Aorta (tissue), 5 donors: Measurements from ENCODE around the gene MYO18B. TPM values are rescaled to one million over a fixed set of nuclear protein-coding genes. Genes with fewer than 3 reads are reported as not detected.

ENCODE experiments used
- ATAC-seq: fragments of 200-7000 bp; cut with Tn5 transposase; one replicate; pipeline ENCODE4 v1.9.1; 2022; ENCODE audit warnings: moderate library complexity; ENCODE audit not compliant: low FRiP score
- DNase-seq, 2 donors: peaks; one replicate each; pipeline ENCODE4 v3.0.0-alpha.2; 2020
- H3K27ac ChIP-seq, 2 donors: one replicate each; pipeline ENCODE4 v1.5.1; 2013; ENCODE audit warnings: low read length in 2 of 2, mild to moderate bottlenecking in 2 of 2, moderate library complexity in 2 of 2, control low read depth in 1 of 2, inconsistent platforms in 1 of 2, low read depth in 1 of 2
- H3K27me3 ChIP-seq, 2 donors: one replicate each; pipeline ENCODE4 v1.6.1; 2013; ENCODE audit warnings: control low read depth in 1 of 2, low read length in 1 of 2, mild to moderate bottlenecking in 1 of 2, moderate library complexity in 1 of 2; ENCODE audit not compliant: insufficient read depth in 2 of 2, control insufficient read depth in 1 of 2
- H3K36me3 ChIP-seq, 2 donors: one replicate each; pipeline ENCODE4 v1.6.1; 2013; ENCODE audit warnings: control low read depth in 1 of 2, low read length in 1 of 2, mild to moderate bottlenecking in 1 of 2; ENCODE audit not compliant: insufficient read depth in 2 of 2, control insufficient read depth in 1 of 2
- H3K4me1 ChIP-seq, 2 donors: one replicate each; pipeline ENCODE4 v1.6.1; 2013; ENCODE audit warnings: low read length in 2 of 2, control low read depth in 1 of 2, mild to moderate bottlenecking in 1 of 2, moderate library complexity in 1 of 2; ENCODE audit not compliant: insufficient read depth in 2 of 2, control insufficient read depth in 1 of 2
- H3K4me3 ChIP-seq, 2 donors: one replicate each; pipeline ENCODE4 v1.5.1; 2013; ENCODE audit warnings: low read length in 2 of 2, control low read depth in 1 of 2, mild to moderate bottlenecking in 1 of 2
- H3K9me3 ChIP-seq: one replicate; pipeline ENCODE4 v1.6.1; 2013; ENCODE audit warnings: mild to moderate bottlenecking, low read length; ENCODE audit not compliant: control insufficient read depth
- WGBS, 2 donors: extraction: QIAGEN DNeasy Blood & Tissue Kit; methylation state at CpG; one replicate each; pipeline ENCODE4 v1.1.7; 2013; 5-methylcytosine and 5-hydroxymethylcytosine counted together
- intact Hi-C, 2 donors: fragments of 100-400 bp; cut with DNase I; formaldehyde crosslinking; loops; one replicate each; pipeline versions ENCODE4 v1.14.2 to v1.15.0; 2022
- polyA plus RNA-seq, 2 donors: library from polyadenylated mRNA; stranded (reverse); fragments of 200-250 nt; gene quantifications; one replicate each; pipeline ENCODE4 v1.2.3, GENCODE V29; 2013
- total RNA-seq, 2 donors: library from RNA; stranded (reverse); fragmentation: NEBNext Ultra II Directional; extraction: Animal tissue kit (Norgen Biotek cat#: 25700); gene quantifications; one replicate each; pipeline ENCODE4 v1.2.1, GENCODE V29; 2021
- donor health status: healthy with polysubstance abuse.
- donor health status: Bipolar disorder and iron deficiency.
- donor health status: DM: no; HTN: no; CAD: no.
- donor health status: DM: no; HTN: no; CAD: no.
- donor health status: DM: yes; HTN: yes; CAD: no.

Gene MYO18B
- total and polyA plus RNA-seq, 4 donors = 10.1 to 31.6 (median 22.1) TPM

DNA sequence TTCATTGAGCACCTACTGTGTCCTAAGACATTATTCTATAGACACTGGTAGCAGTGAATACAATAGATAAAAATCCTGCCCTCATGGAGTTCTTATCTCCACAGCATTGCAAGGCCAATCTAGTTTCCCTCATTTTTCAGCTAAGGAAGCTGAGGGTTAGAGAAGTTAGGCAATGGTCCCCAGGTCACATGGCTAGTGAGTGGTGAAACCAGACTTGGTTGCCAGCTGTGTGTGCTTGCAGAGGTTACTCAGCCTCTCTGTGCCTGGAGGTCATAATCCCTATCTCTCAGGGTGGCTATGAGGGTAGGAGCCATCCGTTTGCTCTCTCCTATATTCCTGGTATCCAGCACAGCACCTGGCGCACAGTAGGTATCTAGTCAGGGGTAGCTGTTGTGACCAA, 279.5 kb downstream of the MYO18B start:
- DNase-seq (no peak), ATAC-seq (no peak)
- WGBS, 2 donors = 83 to 96% methylated on average over 2 of the region's 2 CpGs
- Histone ChIP-seq H3K27me3 (no peaks in the 10 kb centered on the region), H3K27ac (no peak overlapping the region), H3K4me1 (no peaks in the 10 kb centered on the region), H3K9me3 (no peaks in the 10 kb centered on the region), H3K36me3 (no peaks in the 10 kb centered on the region), H3K4me3 (no peak overlapping the region)
- intact Hi-C loops = no loop called here

DNA sequence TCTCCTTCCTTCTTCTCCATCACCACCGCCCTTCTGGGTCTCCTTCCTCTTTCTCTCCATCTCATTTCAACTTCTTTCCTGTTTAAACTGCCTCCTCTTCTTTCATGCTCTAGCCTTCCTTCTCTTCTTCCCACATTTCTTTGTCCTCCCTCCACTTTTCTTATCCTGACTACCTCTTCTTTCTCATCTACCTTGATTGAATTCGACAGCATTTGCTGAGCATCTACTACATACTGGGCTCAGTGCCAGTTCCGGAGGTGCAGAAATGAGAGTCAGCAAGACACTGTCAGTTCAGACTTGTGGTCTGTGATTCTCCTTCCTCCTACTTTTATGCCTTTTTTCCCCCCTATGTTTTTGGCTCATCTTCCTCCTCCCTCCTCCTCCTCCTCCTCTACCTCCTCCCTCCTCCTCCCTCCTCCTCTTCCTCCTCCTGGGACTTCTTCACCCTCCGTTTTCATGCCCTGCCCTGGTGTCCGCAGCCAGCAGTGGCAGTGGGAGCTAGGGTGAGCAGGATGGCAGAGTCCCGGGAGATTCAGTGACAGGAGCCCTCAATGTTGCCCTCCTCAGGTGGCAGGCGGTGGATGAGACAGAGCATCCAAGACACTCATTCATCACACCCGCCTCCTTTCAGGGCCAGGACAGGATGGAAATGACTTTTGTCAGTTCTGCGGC, 281.3 kb downstream of the MYO18B start:
- Histone ChIP-seq H3K27me3 (no peaks in the 10 kb centered on the region), H3K4me1 (no peaks in the 10 kb centered on the region), H3K36me3 (peaks cover 0 to 2% of the 10 kb centered on the region in 2 donors), H3K4me3 (no peak overlapping the region), H3K9me3 (no peaks in the 10 kb centered on the region), H3K27ac (no peak overlapping the region)
- ATAC-seq = no peak
- intact Hi-C loops = no loop called here
- WGBS, 2 donors = 79 to 81% methylated on average over 9 of the region's 9 CpGs
- DNase-seq = no peak

- ATAC-seq (no peak), DNase-seq (no peak)
- intact Hi-C loops = no loop called here
- Histone ChIP-seq H3K4me3 (no peak overlapping the region), H3K27ac (no peak overlapping the region), H3K36me3 (peaks cover 0 to 2% of the 10 kb centered on the region in 2 donors), H3K9me3 (no peaks in the 10 kb centered on the region), H3K27me3 (no peaks in the 10 kb centered on the region), H3K4me1 (no peaks in the 10 kb centered on the region)
- WGBS, 2 donors = 72 to 75% methylated on average over 6 of the region's 6 CpGs
Measured at GRCh38 chr22:26025626-26026025, 283.6 kb downstream of the MYO18B start.

DNA sequence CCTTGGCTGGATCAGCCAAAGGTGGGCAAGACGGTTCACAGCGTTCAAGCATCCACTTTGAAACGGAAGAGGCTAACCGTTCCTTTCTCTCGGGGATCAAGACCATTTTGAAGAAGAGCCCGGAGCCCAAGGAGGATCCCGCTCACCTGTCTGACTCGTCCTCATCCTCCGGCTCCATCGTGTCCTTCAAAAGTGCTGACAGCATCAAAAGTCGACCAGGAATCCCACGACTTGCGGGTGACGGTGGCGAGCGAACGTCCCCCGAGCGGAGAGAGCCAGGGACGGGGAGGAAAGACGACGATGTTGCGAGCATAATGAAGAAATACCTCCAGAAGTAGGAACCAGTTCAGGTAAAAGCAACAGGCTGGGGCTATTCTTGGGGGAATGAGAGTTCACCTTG, 285.4 kb downstream of the MYO18B start:
- DNase-seq (no peak), ATAC-seq (no peak)
- Histone ChIP-seq H3K27ac (no peak overlapping the region), H3K36me3 (peaks cover 2 to 3% of the 10 kb centered on the region in 2 donors), H3K4me1 (no peaks in the 10 kb centered on the region), H3K27me3 (no peaks in the 10 kb centered on the region), H3K9me3 (no peaks in the 10 kb centered on the region), H3K4me3 (no peak overlapping the region)
- intact Hi-C loops = no loop called here
- 93 to 94% methylated on average over 23 of the region's 23 CpGs for WGBS, 2 donors

DNA sequence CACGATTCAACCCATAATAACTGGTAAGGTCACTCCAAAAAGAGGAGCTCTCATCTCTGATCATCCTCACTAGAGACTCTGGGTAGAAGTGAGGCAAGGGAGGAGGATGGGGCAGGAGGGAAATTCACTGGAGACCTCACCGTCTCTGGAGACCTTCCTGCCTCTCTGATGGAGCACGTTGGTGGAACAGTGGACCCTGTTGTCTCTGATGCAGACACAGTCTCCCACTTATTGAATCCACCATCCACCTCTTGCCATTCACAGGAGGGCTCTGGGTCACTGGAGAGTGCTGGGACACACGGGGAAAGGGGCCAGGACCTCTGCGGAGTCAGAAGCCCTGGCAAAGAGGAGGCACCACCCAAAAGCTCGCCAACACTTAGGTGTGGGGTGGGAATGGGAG, 289.7 kb downstream of the MYO18B start:
- DNase-seq (no peak), ATAC-seq (no peak)
- peaks cover 2 to 4% of the 10 kb centered on the region in 2 donors for H3K36me3 ChIP-seq
- WGBS, 2 donors = 85 to 86% methylated on average over 6 of the region's 6 CpGs
- intact Hi-C loops = no loop called here
- H3K27ac ChIP-seq = no peak overlapping the region
- H3K4me3 ChIP-seq = no peak overlapping the region
- no peaks in the 10 kb centered on the region for H3K4me1 ChIP-seq
- no peaks in the 10 kb centered on the region for H3K9me3 ChIP-seq
- H3K27me3 ChIP-seq = no peaks in the 10 kb centered on the region

DNA sequence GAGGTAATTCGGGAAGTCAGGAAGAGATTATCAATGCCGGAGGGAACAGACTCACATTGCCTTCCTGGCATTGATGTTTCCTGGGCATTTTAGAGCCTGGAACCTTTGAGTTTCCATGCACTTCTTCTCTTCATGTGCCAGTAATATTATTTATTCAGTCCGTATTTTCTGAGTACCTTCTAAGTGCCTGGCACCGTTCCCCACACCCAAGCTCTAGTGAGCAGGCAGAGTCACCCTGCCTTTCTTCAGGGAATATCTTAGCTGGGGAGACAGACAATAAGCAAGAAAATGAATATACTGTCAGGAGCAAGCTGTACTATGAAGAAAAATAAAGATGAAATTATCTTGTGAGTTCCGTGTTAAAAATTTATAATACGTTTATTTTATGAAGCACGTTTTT, 291.1 kb downstream of the MYO18B start:
- intact Hi-C loops = no loop called here
- Histone ChIP-seq H3K9me3 (no peaks in the 10 kb centered on the region), H3K27ac (no peak overlapping the region), H3K4me3 (no peak overlapping the region), H3K4me1 (no peaks in the 10 kb centered on the region), H3K36me3 (peaks cover 0 to 7% of the 10 kb centered on the region in 2 donors), H3K27me3 (no peaks in the 10 kb centered on the region)
- WGBS, 2 donors = 57 to 58% methylated on average over 7 of the region's 7 CpGs
- ATAC-seq (no peak), DNase-seq (no peak)

DNA sequence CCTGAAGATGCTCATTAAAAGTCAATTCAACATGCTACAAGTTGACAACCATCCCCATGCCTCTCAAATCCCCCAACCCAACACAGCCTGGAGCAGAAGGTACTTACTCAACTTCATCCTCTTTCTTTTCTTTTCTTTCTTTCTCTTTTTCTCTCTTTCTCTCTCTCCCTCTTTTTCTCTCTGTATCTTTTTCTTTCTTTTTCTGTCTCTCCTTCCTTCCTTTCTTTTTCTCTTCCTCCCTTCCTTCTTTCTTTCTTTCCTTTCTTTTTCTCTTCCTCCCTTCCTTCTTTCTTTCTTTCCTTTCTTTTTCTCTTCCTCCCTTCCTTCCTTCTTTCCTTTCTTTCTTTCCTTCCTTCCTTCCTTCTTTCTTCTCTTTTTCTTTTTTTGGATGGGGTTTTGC, 291.6 kb downstream of the MYO18B start:
- H3K27ac ChIP-seq = no peak overlapping the region
- H3K4me3 ChIP-seq = no peak overlapping the region
- intact Hi-C loops = no loop called here
- no peaks in the 10 kb centered on the region for H3K9me3 ChIP-seq
- no peak for DNase-seq
- H3K4me1 ChIP-seq = no peaks in the 10 kb centered on the region
- ATAC-seq = no peak
- no peaks in the 10 kb centered on the region for H3K27me3 ChIP-seq
- H3K36me3 ChIP-seq = peaks cover 0 to 7% of the 10 kb centered on the region in 2 donors

- ATAC-seq (no peak), DNase-seq (no peak)
- 92% methylated on average over 3 of the region's 3 CpGs for WGBS, 2 donors
- peaks cover 0 to 7% of the 10 kb centered on the region in 2 donors for H3K36me3 ChIP-seq
- H3K27ac ChIP-seq = no peak overlapping the region
- H3K4me1 ChIP-seq = no peaks in the 10 kb centered on the region
- H3K4me3 ChIP-seq = no peak overlapping the region
- intact Hi-C loops = no loop called here
- H3K27me3 ChIP-seq = no peaks in the 10 kb centered on the region
- no peaks in the 10 kb centered on the region for H3K9me3 ChIP-seq
Measured at GRCh38 chr22:26035523-26035922, 293.5 kb downstream of the MYO18B start.

GRCh38 chr22:26038365-26038764, 296.4 kb downstream of the MYO18B start:
- DNase-seq (no peak), ATAC-seq (no peak)
- intact Hi-C loops = no loop called here
- peaks cover 0 to 3% of the 10 kb centered on the region in 2 donors for H3K36me3 ChIP-seq
- 46 to 53% methylated on average over 4 of the region's 4 CpGs for WGBS, 2 donors
- H3K4me1 ChIP-seq = no peaks in the 10 kb centered on the region
- H3K27ac ChIP-seq = no peak overlapping the region
- no peaks in the 10 kb centered on the region for H3K27me3 ChIP-seq
- H3K4me3 ChIP-seq = no peak overlapping the region
- no peaks in the 10 kb centered on the region for H3K9me3 ChIP-seq
